ENCODE data around the gene CARMIL3.

CARMIL3 gene

DNA sequence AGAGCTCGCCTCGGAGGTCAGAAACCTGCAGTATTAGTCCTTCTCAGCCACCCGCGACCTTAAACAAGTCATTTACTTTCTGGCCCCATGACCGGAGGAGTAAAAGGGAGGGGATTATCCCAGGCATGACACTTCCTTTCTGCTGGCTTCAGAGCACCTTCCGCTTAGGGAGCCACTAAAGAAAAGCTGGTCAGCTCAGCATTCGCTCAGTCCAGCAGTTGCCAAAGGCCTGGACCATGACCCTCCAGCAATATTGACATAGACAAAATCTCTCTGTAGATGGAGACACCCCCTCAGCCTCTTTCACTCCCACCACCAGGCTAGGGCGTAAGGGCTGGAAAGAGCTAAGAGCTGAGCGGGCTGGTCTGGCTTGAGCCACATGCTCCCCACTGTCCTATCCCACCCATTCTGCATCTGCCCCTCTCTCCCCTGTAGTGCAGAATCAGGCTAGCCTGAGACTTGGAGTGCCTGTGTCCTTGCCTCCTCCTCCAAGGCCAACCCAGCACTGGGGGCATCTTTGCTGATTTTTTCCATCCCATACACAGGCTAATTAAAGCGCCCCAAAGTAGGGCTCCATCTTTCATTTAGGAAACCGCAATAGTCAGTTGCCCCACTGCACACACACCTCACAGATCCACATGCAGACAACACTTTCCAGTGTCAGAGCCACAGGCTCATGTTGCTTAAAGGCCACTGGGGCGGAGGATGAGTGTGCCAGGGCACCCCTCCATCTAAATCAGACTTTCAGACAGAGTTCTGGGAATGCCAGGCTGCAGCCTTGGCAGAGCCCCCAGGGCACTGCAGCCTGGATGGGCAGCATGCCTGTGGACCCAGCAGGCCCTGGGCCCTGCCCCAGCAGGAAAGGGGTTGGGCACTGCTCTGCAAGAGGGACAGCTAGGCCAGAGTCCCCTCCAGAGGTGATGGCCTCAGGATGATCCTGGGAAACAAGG lies 15.6 kb downstream of the CARMIL3 start:
- H2AFZ ChIP-seq (ENCODE audit: low read depth, low read length): no peak overlapping the region
- no peak overlapping the region for H3K9ac ChIP-seq (ENCODE audit: low read length)
- no peaks in the 10 kb centered on the region for H4K20me1 ChIP-seq (ENCODE audit: insufficient read depth, low read length)
- H3K9me3 ChIP-seq (ENCODE audit: insufficient read depth, low read length): no peaks in the 10 kb centered on the region
- H3K79me2 ChIP-seq (ENCODE audit: low read length): no peaks in the 10 kb centered on the region
- no peaks in the 10 kb centered on the region for H3K27me3 ChIP-seq (ENCODE audit: low read depth, low read length)
- no peak overlapping the region for H3K27ac ChIP-seq (ENCODE audit: low read length)
- no peak overlapping the region for H3K4me3 ChIP-seq (ENCODE audit: low read length)
- H3K4me1 ChIP-seq (ENCODE audit: low read length): no peaks in the 10 kb centered on the region
- no peak for TF ChIP-seq EZH2phosphoT487 (IDR thresholded peaks at IDR 0.05; ENCODE audit: low read depth)
- TF ChIP-seq, protein P1, sequence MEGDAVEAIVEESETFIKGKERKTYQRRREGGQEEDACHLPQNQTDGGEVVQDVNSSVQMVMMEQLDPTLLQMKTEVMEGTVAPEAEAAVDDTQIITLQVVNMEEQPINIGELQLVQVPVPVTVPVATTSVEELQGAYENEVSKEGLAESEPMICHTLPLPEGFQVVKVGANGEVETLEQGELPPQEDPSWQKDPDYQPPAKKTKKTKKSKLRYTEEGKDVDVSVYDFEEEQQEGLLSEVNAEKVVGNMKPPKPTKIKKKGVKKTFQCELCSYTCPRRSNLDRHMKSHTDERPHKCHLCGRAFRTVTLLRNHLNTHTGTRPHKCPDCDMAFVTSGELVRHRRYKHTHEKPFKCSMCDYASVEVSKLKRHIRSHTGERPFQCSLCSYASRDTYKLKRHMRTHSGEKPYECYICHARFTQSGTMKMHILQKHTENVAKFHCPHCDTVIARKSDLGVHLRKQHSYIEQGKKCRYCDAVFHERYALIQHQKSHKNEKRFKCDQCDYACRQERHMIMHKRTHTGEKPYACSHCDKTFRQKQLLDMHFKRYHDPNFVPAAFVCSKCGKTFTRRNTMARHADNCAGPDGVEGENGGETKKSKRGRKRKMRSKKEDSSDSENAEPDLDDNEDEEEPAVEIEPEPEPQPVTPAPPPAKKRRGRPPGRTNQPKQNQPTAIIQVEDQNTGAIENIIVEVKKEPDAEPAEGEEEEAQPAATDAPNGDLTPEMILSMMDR (IDR thresholded peaks at IDR 0.05; ENCODE audit: low read depth, low read length): no peak
- H3K36me3 ChIP-seq (replicated peaks; ENCODE audit: low read depth, low read length): no peaks in the 10 kb centered on the region
- no peak overlapping the region for H3K4me2 ChIP-seq (ENCODE audit: low read length)

DNA sequence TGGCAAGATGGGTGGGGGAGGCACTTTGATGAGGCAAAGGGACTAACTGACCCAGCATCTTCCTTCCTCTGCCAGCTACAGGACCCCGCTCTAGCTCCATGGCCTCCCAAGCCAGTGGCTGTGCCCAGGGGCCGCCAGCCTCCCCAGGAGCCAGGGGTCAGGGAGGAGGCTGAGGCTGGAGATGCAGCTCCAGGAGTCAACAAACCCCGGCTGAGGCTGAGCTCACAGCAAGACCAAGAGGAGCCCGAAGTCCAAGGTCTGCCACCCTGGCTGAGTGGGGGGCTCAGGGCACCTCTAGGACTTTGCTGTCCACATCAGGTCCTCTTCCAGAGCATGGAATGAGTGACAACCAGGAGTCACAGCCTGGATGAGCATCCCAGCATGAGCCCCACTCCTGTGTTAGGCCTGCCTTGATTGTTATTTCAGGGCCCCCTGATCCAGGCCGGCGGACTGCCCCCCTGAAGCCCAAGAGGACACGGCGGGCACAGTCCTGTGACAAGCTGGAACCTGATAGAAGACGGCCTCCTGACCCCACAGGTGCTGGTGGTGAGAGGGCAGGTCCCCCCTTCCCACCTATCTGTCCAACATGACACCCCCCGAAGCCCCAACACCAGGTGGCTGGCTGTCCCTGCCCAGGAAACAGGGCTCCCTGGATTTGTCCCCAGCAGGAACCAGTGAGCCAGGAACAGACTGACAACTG lies 17.1 kb downstream of the CARMIL3 start:
- no peaks in the 10 kb centered on the region for H3K79me2 ChIP-seq (ENCODE audit: low read length)
- H3K9ac ChIP-seq (ENCODE audit: low read length): no peak overlapping the region
- H3K4me3 ChIP-seq (ENCODE audit: low read length): no peak overlapping the region
- no peaks in the 10 kb centered on the region for H3K4me1 ChIP-seq (ENCODE audit: low read length)
- no peaks in the 10 kb centered on the region for H3K36me3 ChIP-seq (replicated peaks; ENCODE audit: low read depth, low read length)
- no peak overlapping the region for H3K27ac ChIP-seq (ENCODE audit: low read length)
- no peaks in the 10 kb centered on the region for H3K9me3 ChIP-seq (ENCODE audit: insufficient read depth, low read length)
- H3K27me3 ChIP-seq (ENCODE audit: low read depth, low read length): no peaks in the 10 kb centered on the region
- H3K4me2 ChIP-seq (ENCODE audit: low read length): no peak overlapping the region
- no peaks in the 10 kb centered on the region for H4K20me1 ChIP-seq (ENCODE audit: insufficient read depth, low read length)
- H2AFZ ChIP-seq (ENCODE audit: low read depth, low read length): no peak overlapping the region
- TF ChIP-seq, protein P1 (IDR thresholded peaks at IDR 0.05; ENCODE audit: low read depth, low read length): no peak
- no peak for TF ChIP-seq EZH2phosphoT487 (IDR thresholded peaks at IDR 0.05; ENCODE audit: low read depth)

DNA sequence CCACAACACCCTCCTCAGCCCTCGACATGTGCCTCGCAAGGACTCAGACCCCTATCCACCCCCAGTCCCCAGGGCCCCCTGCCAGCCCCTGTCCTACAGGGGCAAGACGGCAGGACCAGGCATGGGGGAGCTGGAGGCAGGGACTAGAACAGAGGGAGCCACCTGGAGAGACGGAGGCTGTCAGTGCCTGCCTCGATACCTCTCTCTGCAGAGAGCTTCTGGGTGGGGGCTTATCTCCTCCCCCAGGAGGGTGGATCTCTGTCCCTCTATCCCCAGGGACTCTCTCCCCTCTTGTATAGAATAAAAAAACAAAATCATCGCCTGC lies 17.6 kb downstream of the CARMIL3 start:
- H3K9me3 ChIP-seq (ENCODE audit: insufficient read depth, low read length): no peaks in the 10 kb centered on the region
- no peak overlapping the region for H3K4me2 ChIP-seq (ENCODE audit: low read length)
- no peaks in the 10 kb centered on the region for H3K4me1 ChIP-seq (ENCODE audit: low read length)
- H3K79me2 ChIP-seq (ENCODE audit: low read length): no peaks in the 10 kb centered on the region
- H2AFZ ChIP-seq (ENCODE audit: low read depth, low read length): no peak overlapping the region
- H4K20me1 ChIP-seq (ENCODE audit: insufficient read depth, low read length): no peaks in the 10 kb centered on the region
- no peak overlapping the region for H3K27ac ChIP-seq (ENCODE audit: low read length)
- no peaks in the 10 kb centered on the region for H3K27me3 ChIP-seq (ENCODE audit: low read depth, low read length)
- no peaks in the 10 kb centered on the region for H3K36me3 ChIP-seq (replicated peaks; ENCODE audit: low read depth, low read length)
- H3K4me3 ChIP-seq (ENCODE audit: low read length): no peak overlapping the region
- TF ChIP-seq, protein P1 (IDR thresholded peaks at IDR 0.05; ENCODE audit: low read depth, low read length): no peak
- TF ChIP-seq EZH2phosphoT487 (IDR thresholded peaks at IDR 0.05; ENCODE audit: low read depth): no peak
- H3K9ac ChIP-seq (ENCODE audit: low read length): no peak overlapping the region
